Measurements from ENCODE around the gene MPND. TPM values are rescaled to one million over a fixed set of nuclear protein-coding genes. Genes with fewer than 3 reads are reported as not detected.

MPND gene
- total RNA-seq, 1 donor from 2014 or later = 6.6 TPM

GRCh38 chr19:4401769-4402170 lies 58.4 kb downstream of the MPND start:
- peaks cover 3% of the 10 kb centered on the region for H3K36me3 ChIP-seq (ENCODE audit: control insufficient read depth, insufficient read depth, low read length)
- H3K27me3 ChIP-seq (ENCODE audit: control insufficient read depth, insufficient read depth, low read length) = no peaks in the 10 kb centered on the region
- no peak for TF ChIP-seq CTCF (IDR thresholded peaks at IDR 0.05; ENCODE audit: insufficient read depth, low read length, poor library complexity, severe bottlenecking)
- DNase-seq (ENCODE audit: low read depth) = no peak
- peak overlapping the region; percentile 34 for H3K4me3 ChIP-seq (ENCODE audit: low read depth, low read length)

- DNase-seq (ENCODE audit: low read depth) = peak; percentile 99
Observed at GRCh38 chr19:4402171-4403004, 59.0 kb downstream of the MPND start, which contains the start of gene CHAF1A. Gene CHAF1A (plus strand): TSS chr19:4402640. CDS start chr19:4402763, 123 bp downstream.

GRCh38 chr19:4403005-4403761 lies 59.8 kb downstream of the MPND start:
- DNase-seq (ENCODE audit: low read depth) = no peak
- Histone ChIP-seq H3K36me3 (ENCODE audit: control insufficient read depth, insufficient read depth, low read length) (no peaks in the 10 kb centered on the region), H3K27me3 (ENCODE audit: control insufficient read depth, insufficient read depth, low read length) (no peaks in the 10 kb centered on the region), H3K4me3 (ENCODE audit: low read depth, low read length) (peak overlapping the region; percentile 87)
- no peak for TF ChIP-seq CTCF (IDR thresholded peaks at IDR 0.05; ENCODE audit: insufficient read depth, low read length, poor library complexity, severe bottlenecking)

More at GRCh38 chr19:4402171-4403004, 59.0 kb downstream of the MPND start, which contains the start of gene CHAF1A:
- Histone ChIP-seq H3K27me3 (ENCODE audit: control insufficient read depth, insufficient read depth, low read length) (no peaks in the 10 kb centered on the region), H3K4me3 (ENCODE audit: low read depth, low read length) (peak within 1 kb of the TSS; percentile 87), H3K36me3 (ENCODE audit: control insufficient read depth, insufficient read depth, low read length) (peaks cover 2% of the 10 kb centered on the region)
- TF ChIP-seq CTCF (IDR thresholded peaks at IDR 0.05; ENCODE audit: insufficient read depth, low read length, poor library complexity, severe bottlenecking) = no peak

- Histone ChIP-seq H3K4me3 (ENCODE audit: low read depth, low read length) (no peak overlapping the region), H3K36me3 (ENCODE audit: control insufficient read depth, insufficient read depth, low read length) (peaks cover 1% of the 10 kb centered on the region), H3K27me3 (ENCODE audit: control insufficient read depth, insufficient read depth, low read length) (no peaks in the 10 kb centered on the region)
- no peak for DNase-seq (ENCODE audit: low read depth)
- TF ChIP-seq CTCF (IDR thresholded peaks at IDR 0.05; ENCODE audit: insufficient read depth, low read length, poor library complexity, severe bottlenecking) = no peak
Observed at GRCh38 chr19:4405977-4406376, 62.6 kb downstream of the MPND start.

GRCh38 chr19:4406626-4407025 lies 63.3 kb downstream of the MPND start:
- Histone ChIP-seq H3K27me3 (ENCODE audit: control insufficient read depth, insufficient read depth, low read length) (no peaks in the 10 kb centered on the region), H3K36me3 (ENCODE audit: control insufficient read depth, insufficient read depth, low read length) (peaks cover 1% of the 10 kb centered on the region), H3K4me3 (ENCODE audit: low read depth, low read length) (no peak overlapping the region)
- no peak for DNase-seq (ENCODE audit: low read depth)
- no peak for TF ChIP-seq CTCF (IDR thresholded peaks at IDR 0.05; ENCODE audit: insufficient read depth, low read length, poor library complexity, severe bottlenecking)
